ACC112 (cell line): ENCODE results near the gene AMY2B.
"Not testable (repeated sequence)": the region's sequence is repeated elsewhere in the genome, so short reads cannot be mapped to it uniquely, and the experiment has no call there.

Experiments
- H2AFZ ChIP-seq: fragments of 200-600 bp; sonication (generic); one replicate; pipeline ENCODE4 v1.6.0; 2017; ENCODE audit warnings: antibody characterized with exemption, low read length; ENCODE audit not compliant: unreplicated experiment
- H3K27ac ChIP-seq: fragments of 200-600 bp; sonication (generic); 2 replicates; pipeline ENCODE4 v1.5.1; 2014; ENCODE audit warnings: low read depth, mild to moderate bottlenecking, antibody characterized with exemption, low read length, moderate library complexity
- H3K27me3 ChIP-seq: fragments of 200-600 bp; sonication (generic); 2 replicates; pipeline ENCODE4 v1.6.1; 2014; ENCODE audit warnings: mild to moderate bottlenecking, antibody characterized with exemption, low read length, moderate library complexity, mixed read lengths; ENCODE audit not compliant: insufficient read depth
- H3K36me3 ChIP-seq: fragments of 200-600 bp; sonication (generic); 2 replicates; pipeline ENCODE4 v1.6.1; 2016; ENCODE audit warnings: mild to moderate bottlenecking, antibody characterized with exemption, low read length, moderate library complexity, mixed read lengths; ENCODE audit not compliant: insufficient read depth
- H3K4me1 ChIP-seq: fragments of 200-600 bp; sonication (generic); one replicate; pipeline ENCODE4 v1.6.1; 2016; ENCODE audit warnings: low read length, mixed read lengths; ENCODE audit not compliant: insufficient read depth, unreplicated experiment, control insufficient read depth
- H3K4me3 ChIP-seq: fragments of 200-600 bp; sonication (generic); 2 replicates; pipeline ENCODE4 v1.5.1; 2014; ENCODE audit warnings: mild to moderate bottlenecking, low read depth, low read length
- H3K79me2 ChIP-seq: fragments of 200-600 bp; sonication (generic); one replicate; pipeline ENCODE4 v1.6.0; 2016; ENCODE audit warnings: low read length; ENCODE audit not compliant: control insufficient read depth, unreplicated experiment, insufficient read depth

The AMY2B gene

DNA sequence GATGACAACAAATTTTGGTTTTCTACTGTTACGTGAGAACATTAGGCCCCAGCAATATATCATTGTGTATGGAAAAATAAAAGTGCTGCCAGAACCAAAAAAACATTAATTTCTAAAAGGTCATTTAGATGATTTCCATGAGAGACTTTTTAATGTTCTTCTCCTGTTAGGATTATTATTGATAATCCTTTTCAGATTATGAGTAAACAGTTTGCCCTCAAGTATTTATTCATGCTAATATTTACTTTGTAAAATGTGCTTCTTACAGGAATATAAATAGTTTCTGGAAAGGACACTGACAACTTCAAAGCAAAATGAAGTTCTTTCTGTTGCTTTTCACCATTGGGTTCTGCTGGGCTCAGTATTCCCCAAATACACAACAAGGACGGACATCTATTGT, at the start of gene AMY2B:
AMY2B (plus strand) TSS at position 301 of the 400 bp plus-strand sequence; CDS start at position 315, 14 bp downstream.
- H3K36me3 ChIP-seq, H3K4me3 ChIP-seq, H2AFZ ChIP-seq, H3K4me1 ChIP-seq, H3K27me3 ChIP-seq, H3K79me2 ChIP-seq, H3K27ac ChIP-seq: not testable (repeated sequence)

GRCh38 chr1:103523346-103523745, 48.0 kb upstream of the AMY2B start:
- Histone ChIP-seq H3K79me2 (peaks cover 23% of the 10 kb centered on the region), H3K27me3 (no peaks in the 10 kb centered on the region), H3K36me3 (peaks cover 3% of the 10 kb centered on the region; the same call in 1 of the 2 replicates), H3K4me1 (peaks cover 11% of the 10 kb centered on the region), H3K4me3 (no peak overlapping the region), H2AFZ (no peak overlapping the region), H3K27ac (no peak overlapping the region)

GRCh38 chr1:103525114-103525606, 46.2 kb upstream of the AMY2B start:
- H3K36me3 ChIP-seq = peaks cover 10% of the 10 kb centered on the region
- peaks cover 11% of the 10 kb centered on the region for H3K4me1 ChIP-seq
- peak overlapping the region; percentile 59 for H2AFZ ChIP-seq
- peaks cover 32% of the 10 kb centered on the region for H3K79me2 ChIP-seq
- peak overlapping the region; percentile 75 for H3K4me3 ChIP-seq
- no peak overlapping the region for H3K27ac ChIP-seq
- H3K27me3 ChIP-seq = no peaks in the 10 kb centered on the region

DNA sequence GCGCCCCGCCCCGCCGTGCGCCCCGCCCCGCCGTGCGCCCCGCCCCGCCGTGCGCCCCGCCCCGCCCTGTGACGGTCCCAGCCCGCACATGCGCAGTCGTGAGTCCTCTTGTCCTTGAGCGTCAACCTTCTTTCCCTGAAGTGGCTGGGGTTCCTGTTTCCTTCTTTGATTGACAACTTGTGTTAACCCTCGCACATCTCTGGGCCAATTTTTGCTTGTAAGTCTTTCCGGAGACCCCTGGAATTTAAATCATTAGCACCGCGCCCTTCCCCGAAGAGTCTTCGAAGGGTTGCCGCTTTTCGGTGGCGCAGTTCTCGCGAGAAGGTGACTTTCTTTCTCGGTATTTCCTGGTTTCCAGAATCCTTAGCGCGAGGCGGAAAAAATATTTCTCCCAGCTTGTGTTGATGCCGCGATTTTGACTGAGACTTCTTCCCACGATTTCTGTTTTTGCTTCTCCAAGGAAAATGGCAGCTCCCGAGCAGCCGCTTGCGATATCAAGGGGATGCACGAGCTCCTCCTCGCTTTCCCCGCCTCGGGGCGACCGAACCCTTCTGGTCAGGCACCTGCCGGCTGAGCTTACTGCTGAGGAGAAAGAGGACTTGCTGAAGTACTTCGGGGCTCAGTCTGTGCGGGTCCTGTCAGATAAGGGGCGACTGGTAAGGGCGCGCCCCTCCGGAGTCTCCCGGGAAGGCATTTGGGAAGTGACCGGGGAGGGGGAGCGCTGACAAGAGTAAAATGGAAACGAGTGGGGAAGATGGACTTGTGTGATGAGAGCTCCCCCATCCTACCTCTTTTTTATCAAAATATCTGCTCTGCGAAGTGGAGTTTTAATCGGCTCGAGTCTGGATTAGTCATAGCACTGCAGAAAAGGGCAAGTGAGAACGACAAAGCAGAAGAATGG, 45.5 kb upstream of the AMY2B start, which contains the start of gene RNPC3:
RNPC3 (plus strand) TSS at position 93 of the 901 bp plus-strand sequence; CDS start at position 465, 372 bp downstream.
- H3K27me3 ChIP-seq = no peaks in the 10 kb centered on the region
- H3K4me3 ChIP-seq = peak within 1 kb of the TSS; percentile 98
- peaks cover 11% of the 10 kb centered on the region for H3K4me1 ChIP-seq
- peak within 1 kb of the TSS; percentile 96 for H3K27ac ChIP-seq
- H2AFZ ChIP-seq = peak within 1 kb of the TSS; percentile 100
- H3K79me2 ChIP-seq = peaks cover 39% of the 10 kb centered on the region
- peaks cover 14% of the 10 kb centered on the region for H3K36me3 ChIP-seq

DNA sequence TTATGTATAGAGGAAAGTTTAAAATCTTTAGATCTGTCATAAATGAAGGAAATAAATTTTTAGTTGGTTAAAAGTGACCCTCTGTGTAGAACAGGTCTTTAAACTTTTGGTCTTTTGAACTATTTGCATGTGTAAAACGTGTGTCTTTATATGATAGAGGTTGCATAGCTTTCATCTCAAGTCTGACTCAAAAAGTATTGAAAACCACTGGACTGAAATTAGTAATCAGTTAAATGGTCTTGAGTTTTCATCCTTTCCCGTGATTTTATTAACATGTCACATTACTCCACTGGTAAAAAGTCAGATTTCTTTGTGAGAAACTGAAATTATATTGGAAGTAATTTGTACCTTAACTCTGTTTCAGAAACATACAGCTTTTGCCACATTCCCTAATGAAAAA, 44.1 kb upstream of the AMY2B start:
- Histone ChIP-seq H3K79me2 (peaks cover 45% of the 10 kb centered on the region), H3K4me3 (peak overlapping the region; percentile 98), H3K27me3 (no peaks in the 10 kb centered on the region), H3K4me1 (peaks cover 11% of the 10 kb centered on the region), H2AFZ (no peak overlapping the region), H3K27ac (no peak overlapping the region), H3K36me3 (peaks cover 15% of the 10 kb centered on the region)

GRCh38 chr1:103529746-103530145, 41.6 kb upstream of the AMY2B start:
- peaks cover 19% of the 10 kb centered on the region for H3K36me3 ChIP-seq
- no peak overlapping the region for H3K27ac ChIP-seq
- H3K27me3 ChIP-seq = no peaks in the 10 kb centered on the region
- H3K79me2 ChIP-seq = peaks cover 51% of the 10 kb centered on the region
- no peak overlapping the region for H3K4me3 ChIP-seq
- H3K4me1 ChIP-seq = peaks cover 11% of the 10 kb centered on the region
- H2AFZ ChIP-seq = no peak overlapping the region

DNA sequence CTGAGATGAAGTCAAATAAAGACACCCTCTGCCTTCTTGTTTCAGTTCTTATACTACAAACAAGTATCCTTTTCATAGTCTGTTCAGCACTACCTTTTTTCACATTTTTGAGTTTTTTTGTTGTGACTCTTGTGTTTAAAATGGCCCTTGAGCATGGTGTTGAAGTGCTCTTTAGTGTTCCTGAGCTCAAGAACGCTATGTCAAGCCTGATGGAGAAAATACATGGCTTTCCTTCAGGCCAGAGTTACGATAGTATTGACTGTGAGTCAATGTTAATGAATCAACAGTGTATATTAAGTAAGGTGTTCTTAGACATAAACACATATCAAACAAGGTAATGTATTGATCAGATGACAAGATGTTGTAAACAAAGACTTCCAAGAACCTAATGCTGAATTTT, 33.2 kb upstream of the AMY2B start:
- no peaks in the 10 kb centered on the region for H3K27me3 ChIP-seq
- H3K4me1 ChIP-seq = no peaks in the 10 kb centered on the region
- no peak overlapping the region for H3K27ac ChIP-seq
- H2AFZ ChIP-seq = no peak overlapping the region
- H3K79me2 ChIP-seq = no peaks in the 10 kb centered on the region
- H3K36me3 ChIP-seq = peaks cover 47% of the 10 kb centered on the region
- no peak overlapping the region for H3K4me3 ChIP-seq

DNA sequence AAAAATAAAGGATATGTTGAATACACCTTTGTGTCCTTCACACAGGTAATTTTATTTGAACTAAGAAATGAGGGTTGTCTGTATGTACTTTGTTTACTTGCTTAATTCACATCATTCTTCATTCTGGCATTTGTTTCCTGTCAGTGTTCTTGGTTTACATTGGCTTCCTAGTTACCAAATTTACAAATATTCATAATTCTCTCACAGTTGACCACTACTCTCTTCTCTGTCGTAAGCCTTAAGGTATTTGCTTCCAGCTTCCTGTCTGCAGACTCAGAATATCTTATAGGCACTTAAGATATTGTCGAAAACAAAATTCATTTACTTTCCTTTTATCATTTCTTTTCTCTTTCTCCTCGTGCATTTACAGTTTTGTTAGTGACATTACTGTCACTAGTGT, 30.0 kb upstream of the AMY2B start:
- Histone ChIP-seq H3K27ac (no peak overlapping the region), H2AFZ (no peak overlapping the region), H3K79me2 (no peaks in the 10 kb centered on the region), H3K36me3 (peaks cover 46% of the 10 kb centered on the region), H3K27me3 (no peaks in the 10 kb centered on the region), H3K4me1 (no peaks in the 10 kb centered on the region), H3K4me3 (no peak overlapping the region)

- H3K27me3 ChIP-seq = no peaks in the 10 kb centered on the region
Measured at GRCh38 chr1:103546496-103546895, 24.9 kb upstream of the AMY2B start.

DNA sequence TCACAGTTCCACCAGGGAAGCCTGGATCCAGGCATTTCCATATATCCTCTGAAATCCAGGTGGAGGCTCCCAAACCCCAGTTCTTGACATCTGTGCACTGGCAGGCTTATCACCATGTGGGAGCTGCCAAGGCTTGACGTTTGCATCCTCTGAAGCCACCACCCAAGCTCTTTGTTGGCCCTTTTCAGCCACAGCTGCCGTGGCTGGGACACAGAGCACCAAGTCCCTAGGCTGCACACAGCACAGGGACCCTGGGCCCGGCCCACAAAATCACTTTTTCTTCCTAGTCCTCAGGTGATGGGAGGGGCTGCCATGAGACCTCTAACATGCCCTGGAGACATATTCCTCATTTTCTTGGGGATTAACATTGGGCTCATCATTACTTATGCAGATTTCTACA, 23.5 kb upstream of the AMY2B start:
- Histone ChIP-seq H3K36me3 (peaks cover 44% of the 10 kb centered on the region), H3K4me1 (no peaks in the 10 kb centered on the region), H3K27ac (no peak overlapping the region), H3K27me3 (no peaks in the 10 kb centered on the region), H3K79me2 (no peaks in the 10 kb centered on the region), H3K4me3 (no peak overlapping the region), H2AFZ (no peak overlapping the region)

More at GRCh38 chr1:103546496-103546895, 24.9 kb upstream of the AMY2B start:
- H2AFZ ChIP-seq = no peak overlapping the region
- no peaks in the 10 kb centered on the region for H3K79me2 ChIP-seq
- H3K27ac ChIP-seq = no peak overlapping the region
- peaks cover 41% of the 10 kb centered on the region for H3K36me3 ChIP-seq
- H3K4me3 ChIP-seq = no peak overlapping the region
- H3K4me1 ChIP-seq = no peaks in the 10 kb centered on the region

DNA sequence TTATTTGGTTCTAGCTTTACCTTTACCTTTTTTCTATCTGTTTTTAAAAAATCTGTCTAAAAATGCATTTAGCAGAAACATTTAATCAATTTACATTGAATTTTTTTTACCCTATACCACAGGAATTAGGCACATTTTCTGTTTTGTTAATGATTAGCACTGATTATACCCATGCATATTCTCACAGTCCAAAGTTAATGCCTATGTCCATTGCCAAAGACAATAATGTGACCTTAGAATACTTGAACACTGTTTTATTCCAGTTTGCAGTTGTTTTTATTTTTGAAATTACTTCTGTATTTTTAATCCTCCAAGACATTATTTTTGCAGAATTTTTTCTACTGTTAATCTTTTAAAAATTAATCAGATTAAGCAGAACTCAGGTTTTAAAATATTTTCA, 11.0 kb upstream of the AMY2B start:
- Histone ChIP-seq H3K4me3 (no peak overlapping the region), H3K27ac (no peak overlapping the region), H2AFZ (no peak overlapping the region), H3K27me3 (no peaks in the 10 kb centered on the region), H3K4me1 (peaks cover 5% of the 10 kb centered on the region), H3K36me3 (no peaks in the 10 kb centered on the region), H3K79me2 (no peaks in the 10 kb centered on the region)
